ENCODE results near the gene TSPO. TPM values are rescaled to one million over a fixed set of nuclear protein-coding genes. Genes with fewer than 3 reads are reported as not detected.

TSPO gene
- total and polyA plus RNA-seq, 2 experiments from 2014 or later: 34.6 to 44.7 TPM

- no peak for TF ChIP-seq ZNF462 (CRISPR knock-in tag; IDR thresholded peaks at IDR 0.05)
Measured at GRCh38 chr22:43209971-43210370, 58.6 kb downstream of the TSPO start (continued).

GRCh38 chr22:43210631-43211515, 59.5 kb downstream of the TSPO start:
- peaks cover 17% of the 10 kb centered on the region for H3K27me3 Mint-ChIP-seq (ENCODE audit: insufficient read depth, low read depth, poor library complexity)
- H3K79me2 ChIP-seq (replicated peaks; ENCODE audit: insufficient read depth): no peaks in the 10 kb centered on the region
- ATAC-seq: no peak
- no peaks in the 10 kb centered on the region for H3K36me3 Mint-ChIP-seq (ENCODE audit: low read depth)
- H3K4me2 ChIP-seq: no peak overlapping the region
- no peak overlapping the region for H3K27ac ChIP-seq (ENCODE audit: low read depth)
- H3K9me2 ChIP-seq (ENCODE audit: insufficient read depth): no peaks in the 10 kb centered on the region
- H3K9me3 Mint-ChIP-seq: no peaks in the 10 kb centered on the region
- no peak overlapping the region for H3K4me3 Mint-ChIP-seq
- no peak for DNase-seq (ENCODE audit: low spot score)
- no peaks in the 10 kb centered on the region for H3K36me3 ChIP-seq (ENCODE audit: insufficient read depth)
- H4K20me1 ChIP-seq (replicated peaks; ENCODE audit: insufficient read depth): no peaks in the 10 kb centered on the region
- H3K27me3 ChIP-seq (ENCODE audit: insufficient read depth): no peaks in the 10 kb centered on the region
- 0 out of 2 replicates have a peak, but pooled peaks cover 4% of the 10 kb centered on the region for H3F3A ChIP-seq (replicated peaks; ENCODE audit: low read depth)
- H2AFZ ChIP-seq: no peak overlapping the region
- no peak overlapping the region for H3K4me3 ChIP-seq
- TF ChIP-seq ZNF331 (CRISPR knock-in tag; IDR thresholded peaks at IDR 0.05; ENCODE audit: low read depth) (no peak), EZH2 (IDR thresholded peaks at IDR 0.05; ENCODE audit: low read depth, unreplicated experiment) (no peak)
- H3K27ac Mint-ChIP-seq: no peak overlapping the region
- peaks cover 4% of the 10 kb centered on the region; the same call in 1 of the 2 replicates for H3K4me1 ChIP-seq (ENCODE audit: insufficient read depth)
- peaks cover 9% of the 10 kb centered on the region for H3K4me1 Mint-ChIP-seq
